ENCODE measurements around the gene POLE4. TPM values are rescaled to one million over a fixed set of nuclear protein-coding genes. Genes with fewer than 3 reads are reported as not detected.

Gene POLE4
- polyA plus RNA-seq, 1 of the 3 experiments (the other 2 are of a cell fraction): 42.1 TPM

GRCh38 chr2:74922592-74923227 is 35.7 kb upstream of the POLE4 start:
- no peak overlapping the region for H2AFZ ChIP-seq (ENCODE audit: low read depth)
- DNase-seq: no peak
- H3K4me3 ChIP-seq (ENCODE audit: low read depth in 2 of 2, low read length in 1 of 2): no peak overlapping the region
- no peaks in the 10 kb centered on the region for H3F3A ChIP-seq (replicated peaks; ENCODE audit: insufficient read depth)
- no peaks in the 10 kb centered on the region for H3K9me2 ChIP-seq
- no peaks in the 10 kb centered on the region for H3K27me3 ChIP-seq (ENCODE audit: insufficient read depth)
- H3K4me1 ChIP-seq (ENCODE audit: control insufficient read depth in 1 of 2, insufficient read depth in 2 of 2, low read depth in 1 of 2, low read length in 1 of 2): no peaks in the 10 kb centered on the region; a peak in 1 of 4 replicates
- no peaks in the 10 kb centered on the region for H3K79me2 ChIP-seq (ENCODE audit: insufficient read depth)
- H3K4me2 ChIP-seq: no peak overlapping the region
- no peaks in the 10 kb centered on the region for H3K36me3 ChIP-seq (replicated peaks in 1 of 2; ENCODE audit: control insufficient read depth in 1 of 2, insufficient read depth in 2 of 2, low read length in 1 of 2)
- WGBS (ENCODE audit: low lambda C conversion rate): 82% methylated on average over 5 of the region's 5 CpGs
- CTCF ChIA-PET: interaction anchor here (0.9 to 1.8 kb wide), 3 partner anchors 86 to 277 kb away, joined by 3 to 6 read pairs (median 3); partner anchors contain the start of gene TACR1
- POLR2A ChIA-PET: no interaction called here
- TF ChIP-seq GABPA (IDR thresholded peaks at IDR 0.05; ENCODE audit: low read depth) (no peak), POLR2AphosphoS5 (IDR thresholded peaks at IDR 0.05; ENCODE audit: low read depth, low read length) (no peak), NRF1 (IDR thresholded peaks at IDR 0.05; ENCODE audit: low read depth, low read length) (no peak), CHD2 (IDR thresholded peaks at IDR 0.05; ENCODE audit: low read length, partially characterized antibody) (no peak), ZBTB33 (IDR thresholded peaks at IDR 0.05; ENCODE audit: borderline replicate concordance, low read depth) (no peak), YY1 (IDR thresholded peaks at IDR 0.05; ENCODE audit: low read depth) (no peak), REST (IDR thresholded peaks at IDR 0.05; ENCODE audit: low read depth, low read length) (no peak), SIN3A (IDR thresholded peaks at IDR 0.05; ENCODE audit: borderline replicate concordance, low read depth, low read length) (no peak), USF2 (IDR thresholded peaks at IDR 0.05; ENCODE audit: borderline replicate concordance, low read depth, low read length) (no peak), RCOR1 (IDR thresholded peaks at IDR 0.05; ENCODE audit: low read length) (no peak), JUND (IDR thresholded peaks at IDR 0.05) (no peak)
- no peaks in the 10 kb centered on the region for H3K9me3 ChIP-seq
- H3K9ac ChIP-seq: no peak overlapping the region
- no peak overlapping the region for H3K27ac ChIP-seq (ENCODE audit: low read depth in 2 of 2, low read length in 1 of 2)
- no peaks in the 10 kb centered on the region for H4K20me1 ChIP-seq (ENCODE audit: insufficient read depth)
